ENCODE measurements around the gene PITPNM1. TPM values are rescaled to one million over a fixed set of nuclear protein-coding genes. Genes with fewer than 3 reads are reported as not detected.

PITPNM1 gene
- total RNA-seq, 2 donors from 2014 or later, result 19.3 to 26.9 TPM

DNA sequence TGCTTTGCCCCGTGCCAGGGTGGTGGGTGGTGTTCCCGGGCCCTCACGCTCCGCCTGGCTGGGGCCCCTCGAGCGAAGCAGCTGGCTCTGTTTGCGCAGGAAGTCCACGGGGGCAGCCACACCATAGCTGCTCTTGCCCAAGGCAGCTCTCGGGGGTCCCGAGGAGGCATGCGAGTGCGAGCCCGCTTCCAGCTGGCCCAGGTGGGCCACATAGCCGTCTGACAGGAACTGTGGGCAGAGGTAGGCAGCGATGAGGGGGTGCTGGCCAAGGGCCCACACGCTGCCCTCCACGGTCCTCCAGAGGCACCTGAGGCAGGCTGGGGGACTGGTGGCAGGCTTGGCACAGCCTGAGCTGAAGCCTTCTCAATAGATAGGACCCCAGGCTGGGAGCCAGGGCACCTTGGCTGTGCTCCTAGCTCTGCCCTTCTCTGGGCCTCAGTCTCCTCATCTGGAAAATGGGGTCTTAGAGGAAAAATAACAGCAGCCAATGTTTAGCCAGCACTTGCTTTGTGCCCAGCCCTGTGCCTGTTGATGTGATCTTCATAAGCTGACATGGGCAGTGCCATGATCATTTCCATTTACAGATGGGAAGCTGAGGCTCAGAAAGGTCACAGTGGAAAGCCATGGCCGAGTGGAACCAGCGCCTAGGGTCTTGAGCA, 13.0 kb downstream of the PITPNM1 start:
- Histone ChIP-seq H3K4me1 (replicated peaks) (no peaks in the 10 kb centered on the region), H3K9me3 (no peaks in the 10 kb centered on the region), H3K27ac (no peak overlapping the region), H3K27me3 (replicated peaks; ENCODE audit: insufficient read depth) (no peaks in the 10 kb centered on the region), H3K36me3 (no peaks in the 10 kb centered on the region), H3K4me3 (no peak overlapping the region)
- 78% methylated on average over 13 of the region's 19 CpGs for WGBS
- no peak for TF ChIP-seq POLR2AphosphoS5 (IDR thresholded peaks at IDR 0.05)
- no peak for TF ChIP-seq POLR2A (IDR thresholded peaks at IDR 0.05)
- TF ChIP-seq, protein P1, sequence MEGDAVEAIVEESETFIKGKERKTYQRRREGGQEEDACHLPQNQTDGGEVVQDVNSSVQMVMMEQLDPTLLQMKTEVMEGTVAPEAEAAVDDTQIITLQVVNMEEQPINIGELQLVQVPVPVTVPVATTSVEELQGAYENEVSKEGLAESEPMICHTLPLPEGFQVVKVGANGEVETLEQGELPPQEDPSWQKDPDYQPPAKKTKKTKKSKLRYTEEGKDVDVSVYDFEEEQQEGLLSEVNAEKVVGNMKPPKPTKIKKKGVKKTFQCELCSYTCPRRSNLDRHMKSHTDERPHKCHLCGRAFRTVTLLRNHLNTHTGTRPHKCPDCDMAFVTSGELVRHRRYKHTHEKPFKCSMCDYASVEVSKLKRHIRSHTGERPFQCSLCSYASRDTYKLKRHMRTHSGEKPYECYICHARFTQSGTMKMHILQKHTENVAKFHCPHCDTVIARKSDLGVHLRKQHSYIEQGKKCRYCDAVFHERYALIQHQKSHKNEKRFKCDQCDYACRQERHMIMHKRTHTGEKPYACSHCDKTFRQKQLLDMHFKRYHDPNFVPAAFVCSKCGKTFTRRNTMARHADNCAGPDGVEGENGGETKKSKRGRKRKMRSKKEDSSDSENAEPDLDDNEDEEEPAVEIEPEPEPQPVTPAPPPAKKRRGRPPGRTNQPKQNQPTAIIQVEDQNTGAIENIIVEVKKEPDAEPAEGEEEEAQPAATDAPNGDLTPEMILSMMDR (IDR thresholded peaks at IDR 0.05), result no peak
- intact Hi-C loops (cut with DNase I), result no loop called here
- DNase-seq (ENCODE audit: low spot score), result no peak

DNA sequence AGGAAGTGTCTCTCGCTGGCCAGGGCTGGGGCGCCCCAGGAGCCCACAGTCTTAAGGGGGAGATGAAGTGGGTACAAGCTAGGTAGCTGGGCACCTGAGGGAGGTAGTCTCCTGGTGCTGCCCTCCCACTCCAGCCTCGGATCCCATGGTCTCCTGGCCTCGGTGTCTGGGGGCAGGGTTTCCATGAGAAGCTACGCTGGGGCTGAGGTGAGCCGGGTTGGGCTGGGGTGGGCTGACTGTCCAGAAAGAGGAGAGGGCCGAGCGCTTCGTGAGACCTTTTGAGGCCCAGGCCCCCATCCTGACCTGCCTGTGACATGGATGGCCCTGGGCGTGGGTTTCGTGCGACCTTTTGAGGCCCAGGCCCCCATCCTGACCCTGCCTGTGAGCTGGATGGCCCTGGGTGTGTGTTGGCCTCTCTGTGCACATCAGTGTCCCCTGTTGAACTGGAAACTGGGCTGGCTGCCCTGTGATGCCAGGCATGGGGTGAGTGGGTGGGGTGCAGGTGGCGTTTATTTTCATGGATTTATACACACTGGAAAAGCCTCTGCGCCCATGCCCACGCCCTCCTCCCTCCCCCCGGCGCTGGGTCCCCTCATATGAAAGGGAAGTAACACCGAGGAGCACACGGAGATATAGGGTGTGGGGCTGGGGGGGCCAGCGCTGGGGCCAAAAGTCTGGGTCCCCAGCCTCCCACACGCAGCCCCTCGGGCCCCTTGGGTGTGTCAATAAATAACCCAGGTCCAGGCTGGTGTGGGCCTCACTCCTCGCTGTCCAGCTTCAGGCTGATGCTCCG, 13.7 kb downstream of the PITPNM1 start:
- DNase-seq (ENCODE audit: low spot score), result no peak
- Histone ChIP-seq H3K9me3 (no peaks in the 10 kb centered on the region), H3K27me3 (replicated peaks; ENCODE audit: insufficient read depth) (no peaks in the 10 kb centered on the region), H3K4me1 (replicated peaks) (no peaks in the 10 kb centered on the region), H3K27ac (no peak overlapping the region), H3K36me3 (no peaks in the 10 kb centered on the region), H3K4me3 (no peak overlapping the region)
- intact Hi-C loops (cut with DNase I), result no loop called here
- TF ChIP-seq POLR2AphosphoS5 (IDR thresholded peaks at IDR 0.05), result no peak
- TF ChIP-seq, protein P1 (IDR thresholded peaks at IDR 0.05), result no peak
- no peak for TF ChIP-seq POLR2A (IDR thresholded peaks at IDR 0.05)
- WGBS, result 84% methylated on average over 23 of the region's 24 CpGs

DNA sequence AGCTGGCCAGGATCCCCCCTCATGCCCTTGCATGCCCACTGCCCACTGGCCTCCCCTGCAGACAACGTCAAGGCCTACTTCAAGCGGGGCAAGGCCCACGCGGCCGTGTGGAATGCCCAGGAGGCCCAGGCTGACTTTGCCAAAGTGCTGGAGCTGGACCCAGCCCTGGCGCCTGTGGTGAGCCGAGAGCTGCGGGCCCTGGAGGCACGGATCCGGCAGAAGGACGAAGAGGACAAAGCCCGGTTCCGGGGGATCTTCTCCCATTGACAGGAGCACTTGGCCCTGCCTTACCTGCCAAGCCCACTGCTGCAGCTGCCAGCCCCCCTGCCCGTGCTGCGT, 14.5 kb downstream of the PITPNM1 start:
- no peaks in the 10 kb centered on the region for H3K4me1 ChIP-seq (replicated peaks)
- WGBS, result 58% methylated on average over 15 of the region's 15 CpGs
- no peak for DNase-seq (ENCODE audit: low spot score)

DNA sequence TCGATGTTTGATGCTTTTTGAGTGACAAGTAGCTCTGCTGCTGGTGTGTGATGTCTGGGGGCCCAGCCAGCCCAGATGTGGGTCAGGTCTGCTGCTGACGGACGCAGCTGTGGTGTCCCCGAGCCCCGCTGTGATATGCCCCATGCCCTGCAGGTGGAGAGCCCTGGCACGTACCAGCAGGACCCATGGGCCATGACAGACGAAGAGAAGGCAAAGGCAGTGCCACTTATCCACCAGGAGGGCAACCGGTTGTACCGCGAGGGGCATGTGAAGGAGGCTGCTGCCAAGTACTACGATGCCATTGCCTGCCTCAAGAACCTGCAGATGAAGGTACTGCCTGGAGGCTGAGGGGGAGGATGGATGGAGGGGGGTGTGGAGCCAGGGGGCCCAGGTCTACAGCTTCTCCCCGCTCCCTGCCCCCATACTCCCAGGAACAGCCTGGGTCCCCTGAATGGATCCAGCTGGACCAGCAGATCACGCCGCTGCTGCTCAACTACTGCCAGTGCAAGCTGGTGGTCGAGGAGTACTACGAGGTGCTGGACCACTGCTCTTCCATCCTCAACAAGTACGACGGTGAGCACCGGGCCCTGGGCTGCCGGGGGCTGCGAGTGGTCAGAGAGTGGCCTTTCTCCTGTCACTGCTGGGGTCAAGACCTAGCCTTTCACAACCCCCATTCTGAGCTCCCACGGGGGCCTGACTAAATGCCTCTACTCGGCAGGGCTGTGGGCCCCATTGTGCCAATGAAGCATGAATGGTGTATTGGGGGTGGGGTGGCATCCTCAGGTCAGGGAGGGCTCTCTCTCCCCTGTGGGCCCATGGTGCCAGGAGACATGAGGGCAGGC, 15.1 kb downstream of the PITPNM1 start:
- no peak overlapping the region for H3K4me3 ChIP-seq
- intact Hi-C loops (cut with DNase I), result no loop called here
- H3K9me3 ChIP-seq, result no peaks in the 10 kb centered on the region
- H3K36me3 ChIP-seq, result no peaks in the 10 kb centered on the region
- WGBS, result 88% methylated on average over 22 of the region's 23 CpGs
- no peak for DNase-seq (ENCODE audit: low spot score)
- TF ChIP-seq, protein P1 (IDR thresholded peaks at IDR 0.05), result no peak
- TF ChIP-seq POLR2AphosphoS5 (IDR thresholded peaks at IDR 0.05) (no peak), POLR2A (IDR thresholded peaks at IDR 0.05) (no peak)
- H3K27ac ChIP-seq, result no peak overlapping the region
- H3K4me1 ChIP-seq (replicated peaks), result no peaks in the 10 kb centered on the region
- H3K27me3 ChIP-seq (replicated peaks; ENCODE audit: insufficient read depth), result no peaks in the 10 kb centered on the region

More for the DNA sequence above, 14.5 kb downstream of the PITPNM1 start:
- no peak for TF ChIP-seq POLR2AphosphoS5 (IDR thresholded peaks at IDR 0.05)
- TF ChIP-seq, protein P1 (IDR thresholded peaks at IDR 0.05), result no peak
- TF ChIP-seq POLR2A (IDR thresholded peaks at IDR 0.05), result no peak
- Histone ChIP-seq H3K27me3 (replicated peaks; ENCODE audit: insufficient read depth) (no peaks in the 10 kb centered on the region), H3K4me3 (no peak overlapping the region), H3K9me3 (no peaks in the 10 kb centered on the region), H3K27ac (no peak overlapping the region), H3K36me3 (no peaks in the 10 kb centered on the region)
- intact Hi-C loops (cut with DNase I), result no loop called here

Data from prostate gland (tissue), 2 donors.